HTR-8/SVneo (cell line): ENCODE results near the gene WDR91.

Source experiments
- DNase-seq: peaks from one replicate; pipeline ENCODE4 v3.0.0; 2011; ENCODE audit warnings: low spot score, mixed read lengths; ENCODE audit not compliant: insufficient read length
- FAIRE-seq: peaks from 2 replicates; lab custom pipeline; 2011; peaks lifted over from hg19 to GRCh38; lab: Jason Lieb, UNC

The WDR91 gene

GRCh38 chr7:135201350-135201749 is 10.0 kb downstream of the WDR91 start:
- DNase-seq: no peak
- no peak for FAIRE-seq

- DNase-seq (no peak), FAIRE-seq (no peak)
Observed at GRCh38 chr7:135200821-135201331, 10.4 kb downstream of the WDR91 start.

GRCh38 chr7:135199439-135199838 is 11.9 kb downstream of the WDR91 start:
- FAIRE-seq: no peak
- DNase-seq: no peak

- no peak for DNase-seq
- no peak for FAIRE-seq
Observed at GRCh38 chr7:135197906-135198655, 13.2 kb downstream of the WDR91 start.

- DNase-seq: no peak
- no peak for FAIRE-seq
Observed at GRCh38 chr7:135197343-135197742, 14.0 kb downstream of the WDR91 start.

GRCh38 chr7:135195968-135196629 is 15.2 kb downstream of the WDR91 start:
- FAIRE-seq: no peak
- no peak for DNase-seq

- FAIRE-seq (no peak), DNase-seq (no peak)
Observed at GRCh38 chr7:135195156-135195555, 16.2 kb downstream of the WDR91 start.

GRCh38 chr7:135194494-135195095 is 16.7 kb downstream of the WDR91 start:
- DNase-seq: no peak
- FAIRE-seq: no peak

- FAIRE-seq: no peak
- DNase-seq: no peak
Observed at GRCh38 chr7:135193615-135194081, 17.7 kb downstream of the WDR91 start.

GRCh38 chr7:135192914-135193536 is 18.3 kb downstream of the WDR91 start:
- FAIRE-seq: no peak
- no peak for DNase-seq

GRCh38 chr7:135190703-135191102 is 20.6 kb downstream of the WDR91 start:
- FAIRE-seq: no peak

GRCh38 chr7:135189961-135190360 is 21.4 kb downstream of the WDR91 start:
- DNase-seq: no peak
- FAIRE-seq: no peak

More at GRCh38 chr7:135190703-135191102, 20.6 kb downstream of the WDR91 start:
- DNase-seq: no peak

GRCh38 chr7:135189221-135189662 is 22.1 kb downstream of the WDR91 start:
- FAIRE-seq: no peak
- no peak for DNase-seq

- FAIRE-seq: no peak
- DNase-seq: no peak
Observed at GRCh38 chr7:135188298-135188984, 22.9 kb downstream of the WDR91 start.

GRCh38 chr7:135186841-135187253 is 24.5 kb downstream of the WDR91 start:
- no peak for DNase-seq
- no peak for FAIRE-seq

GRCh38 chr7:135186261-135186540 is 25.1 kb downstream of the WDR91 start:
- FAIRE-seq: no peak
- DNase-seq: no peak

GRCh38 chr7:135185471-135186260 is 25.7 kb downstream of the WDR91 start:
- FAIRE-seq (no peak), DNase-seq (no peak)

- DNase-seq (no peak), FAIRE-seq (no peak)
Observed at GRCh38 chr7:135184254-135184841, 27.0 kb downstream of the WDR91 start.

GRCh38 chr7:135183478-135183877 is 27.8 kb downstream of the WDR91 start:
- FAIRE-seq: no peak
- DNase-seq: no peak
